Neural cell (in vitro differentiated cells): ENCODE measurements around the gene CLDN18.

Source experiments
- CTCF ChIP-seq: fragments of 450-650 bp; IDR thresholded peaks from 2 replicates; pipeline ENCODE4 v1.5.1; 2014; ENCODE audit warnings: antibody characterized with exemption, mild to moderate bottlenecking, moderate library complexity; ENCODE audit not compliant: poor library complexity, severe bottlenecking
- EP300 ChIP-seq: fragments of 450-650 bp; conservative IDR thresholded peaks from 2 replicates; pipeline ENCODE4 v1.6.1; 2014; ENCODE audit warnings: antibody characterized with exemption, mild to moderate bottlenecking, moderate library complexity; ENCODE audit not compliant: poor library complexity, severe bottlenecking
- EZH2 ChIP-seq: fragments of 200-600, 300-800 bp; shearing (Covaris generic), sonication (generic); IDR thresholded peaks from 2 replicates; pipeline ENCODE4 v1.6.1; 2014; ENCODE audit warnings: antibody characterized with exemption, low read length, borderline replicate concordance, mild to moderate bottlenecking; ENCODE audit not compliant: insufficient read depth, poor library complexity, severe bottlenecking
- MXI1 ChIP-seq: fragments of 450-650 bp; conservative IDR thresholded peaks from 2 replicates; pipeline ENCODE4 v1.6.1; 2014; ENCODE audit warnings: antibody characterized with exemption, mild to moderate bottlenecking; ENCODE audit not compliant: poor library complexity, severe bottlenecking
- POLR2AphosphoS5 ChIP-seq: IDR thresholded peaks from 2 replicates; pipeline ENCODE4 v1.6.1; 2012
- REST ChIP-seq: IDR thresholded peaks from 2 replicates; pipeline ENCODE4 v1.6.1; 2012; ENCODE audit warnings: borderline replicate concordance
- TAF1 ChIP-seq: IDR thresholded peaks from 2 replicates; pipeline ENCODE4 v1.6.1; 2012; ENCODE audit warnings: low read depth

- no peak for TF ChIP-seq CTCF
- no peak for TF ChIP-seq REST
- TF ChIP-seq EZH2: no peak
- TF ChIP-seq TAF1: no peak
- TF ChIP-seq EP300: no peak
- TF ChIP-seq POLR2AphosphoS5: no peak
- no peak for TF ChIP-seq MXI1
Measured at GRCh38 chr3:138065949-138066348, 56.0 kb downstream of the CLDN18 start.
